Choroid plexus epithelial cell (primary cell): ENCODE results near the gene GALNS.

Experiments
- DNase-seq: peaks from one replicate; pipeline ENCODE4 v3.0.0-alpha.2; 2010; ENCODE audit warnings: low read depth
- H3K4me3 ChIP-seq: 2 replicates; pipeline ENCODE4 v1.5.1; 2011; ENCODE audit warnings: low read depth, mild to moderate bottlenecking, control low read depth, low read length, moderate library complexity
- TF ChIP-seq, protein P1 (sequence below): conservative IDR thresholded peaks from 2 replicates; pipeline ENCODE4 v1.5.1; 2011; ENCODE audit warnings: low read depth, mild to moderate bottlenecking, control low read depth, inconsistent platforms, low read length, moderate library complexity

GALNS gene

DNA sequence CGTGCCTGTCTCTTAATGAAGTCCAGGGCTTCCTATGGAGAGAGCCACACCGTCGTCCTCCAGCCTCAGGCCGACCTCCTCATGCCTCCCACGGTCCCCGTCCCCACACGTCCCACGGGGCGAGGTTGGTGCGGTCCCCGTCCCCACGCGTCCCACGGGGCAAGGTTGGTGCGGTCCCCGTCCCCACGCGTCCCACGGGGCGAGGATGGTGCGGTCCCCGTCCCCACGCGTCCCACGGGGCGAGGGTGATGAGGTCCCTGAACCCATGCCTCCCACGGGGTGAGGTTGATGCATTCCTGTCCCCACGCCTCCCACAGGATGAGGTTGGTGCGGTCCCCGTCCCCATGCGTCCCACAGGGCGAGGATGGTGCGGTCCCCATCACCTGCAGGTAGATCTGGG, 20.9 kb downstream of the GALNS start:
- no peak overlapping the region for H3K4me3 ChIP-seq
- TF ChIP-seq, protein P1, sequence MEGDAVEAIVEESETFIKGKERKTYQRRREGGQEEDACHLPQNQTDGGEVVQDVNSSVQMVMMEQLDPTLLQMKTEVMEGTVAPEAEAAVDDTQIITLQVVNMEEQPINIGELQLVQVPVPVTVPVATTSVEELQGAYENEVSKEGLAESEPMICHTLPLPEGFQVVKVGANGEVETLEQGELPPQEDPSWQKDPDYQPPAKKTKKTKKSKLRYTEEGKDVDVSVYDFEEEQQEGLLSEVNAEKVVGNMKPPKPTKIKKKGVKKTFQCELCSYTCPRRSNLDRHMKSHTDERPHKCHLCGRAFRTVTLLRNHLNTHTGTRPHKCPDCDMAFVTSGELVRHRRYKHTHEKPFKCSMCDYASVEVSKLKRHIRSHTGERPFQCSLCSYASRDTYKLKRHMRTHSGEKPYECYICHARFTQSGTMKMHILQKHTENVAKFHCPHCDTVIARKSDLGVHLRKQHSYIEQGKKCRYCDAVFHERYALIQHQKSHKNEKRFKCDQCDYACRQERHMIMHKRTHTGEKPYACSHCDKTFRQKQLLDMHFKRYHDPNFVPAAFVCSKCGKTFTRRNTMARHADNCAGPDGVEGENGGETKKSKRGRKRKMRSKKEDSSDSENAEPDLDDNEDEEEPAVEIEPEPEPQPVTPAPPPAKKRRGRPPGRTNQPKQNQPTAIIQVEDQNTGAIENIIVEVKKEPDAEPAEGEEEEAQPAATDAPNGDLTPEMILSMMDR: no peak
- DNase-seq: no peak

DNA sequence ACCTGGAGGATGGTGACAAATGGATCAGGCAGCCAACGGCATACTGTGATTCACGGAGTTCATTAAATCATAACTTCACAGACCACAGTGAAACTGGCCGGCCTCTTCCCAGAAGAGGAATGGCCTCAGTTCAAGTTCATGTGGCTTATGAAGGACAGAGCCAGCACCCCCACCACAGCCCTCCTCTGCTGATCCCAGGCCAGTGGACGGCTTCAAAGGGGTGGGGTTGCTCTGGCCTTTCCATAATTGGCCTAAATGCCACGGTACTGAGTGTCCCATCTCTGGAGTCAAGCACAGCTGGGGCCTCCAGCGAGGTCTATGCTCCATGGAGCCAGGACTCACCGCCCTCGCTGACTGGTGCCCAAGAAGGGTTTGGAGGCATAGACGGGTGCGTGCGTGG, 21.4 kb downstream of the GALNS start:
- no peak overlapping the region for H3K4me3 ChIP-seq
- TF ChIP-seq, protein P1: no peak
- no peak for DNase-seq

DNA sequence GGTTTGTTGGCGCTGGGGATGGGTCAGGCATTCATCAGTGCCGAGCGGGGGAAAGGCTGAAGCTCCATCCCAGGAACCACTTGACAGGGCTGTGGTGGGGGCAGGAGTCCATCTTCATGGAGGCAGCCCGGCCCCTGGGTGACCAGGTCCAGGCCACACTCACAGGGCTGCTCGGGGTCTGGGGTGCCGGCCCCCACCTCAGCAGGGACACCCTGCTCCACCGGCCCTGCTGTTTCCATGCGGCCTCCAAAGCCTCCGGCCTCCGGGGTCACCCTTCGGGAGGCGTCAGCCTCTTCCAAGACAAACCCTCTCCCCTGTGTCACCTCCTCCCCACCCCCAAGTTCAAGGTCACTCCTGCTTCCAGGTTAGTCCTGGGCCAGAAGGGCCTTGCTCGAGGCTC, 22.1 kb downstream of the GALNS start:
- no peak for DNase-seq
- H3K4me3 ChIP-seq: no peak overlapping the region
- TF ChIP-seq, protein P1: no peak

DNA sequence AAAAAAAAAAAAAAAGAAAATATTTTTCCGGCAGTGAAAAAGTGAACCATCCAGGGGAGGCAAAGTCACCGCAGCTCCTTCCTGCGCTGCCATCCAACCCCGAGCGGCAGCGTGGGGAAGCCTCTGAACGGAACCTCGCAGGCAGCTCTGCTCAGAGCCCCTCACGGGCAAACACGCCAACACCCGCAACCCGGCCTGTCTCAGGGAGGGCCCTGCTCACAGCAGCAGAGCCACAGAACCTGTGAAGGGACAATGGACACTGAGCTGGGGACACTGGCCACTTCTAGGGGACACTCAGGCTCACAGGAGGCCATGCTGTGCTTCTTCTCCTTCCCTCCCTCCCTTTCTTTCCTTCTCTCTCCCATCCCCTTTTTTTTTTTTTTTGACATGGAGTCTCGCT, 23.7 kb downstream of the GALNS start:
- TF ChIP-seq, protein P1: no peak
- no peak for DNase-seq
- no peak overlapping the region for H3K4me3 ChIP-seq

DNA sequence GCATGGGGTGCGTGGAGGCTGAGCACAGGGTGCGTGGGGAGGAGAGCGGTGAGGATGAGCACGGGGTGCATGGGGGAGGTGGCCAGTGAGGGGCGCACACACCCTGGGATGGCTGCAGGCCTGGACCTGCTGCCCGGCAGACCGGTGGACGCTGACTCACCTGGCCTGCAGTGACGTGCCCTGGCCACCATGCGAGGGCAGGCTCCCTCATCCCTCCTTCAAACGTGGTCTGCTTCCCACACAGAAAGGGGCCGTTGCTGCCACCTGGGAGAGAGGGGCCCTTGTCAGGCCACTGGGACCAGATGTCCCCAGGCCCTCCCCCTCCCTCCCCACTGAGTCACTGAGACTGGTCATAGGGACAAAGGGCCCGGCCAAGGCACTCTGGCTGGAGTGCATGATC, 24.9 kb downstream of the GALNS start:
- TF ChIP-seq, protein P1: no peak
- no peak overlapping the region for H3K4me3 ChIP-seq
- no peak for DNase-seq

DNA sequence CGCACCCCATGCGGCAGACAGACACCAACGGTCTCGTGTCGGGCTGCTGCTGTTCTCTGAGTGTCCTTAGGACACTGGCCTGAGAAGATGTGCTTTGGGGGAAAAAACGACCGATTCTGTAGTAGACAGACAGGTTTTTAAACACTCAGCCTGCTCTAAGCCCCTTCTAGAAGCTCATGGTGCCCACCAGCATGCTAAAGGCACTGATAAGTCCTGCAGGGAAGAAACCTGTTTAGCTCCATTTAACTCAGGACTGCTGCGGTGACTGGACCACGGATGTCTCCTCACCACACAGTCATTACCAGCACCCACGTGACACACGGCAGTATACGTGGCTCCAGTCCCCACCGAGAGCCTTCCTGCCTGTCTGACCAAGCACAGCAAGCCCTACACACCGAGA, 26.0 kb downstream of the GALNS start:
- no peak for DNase-seq
- no peak overlapping the region for H3K4me3 ChIP-seq
- TF ChIP-seq, protein P1: no peak

DNA sequence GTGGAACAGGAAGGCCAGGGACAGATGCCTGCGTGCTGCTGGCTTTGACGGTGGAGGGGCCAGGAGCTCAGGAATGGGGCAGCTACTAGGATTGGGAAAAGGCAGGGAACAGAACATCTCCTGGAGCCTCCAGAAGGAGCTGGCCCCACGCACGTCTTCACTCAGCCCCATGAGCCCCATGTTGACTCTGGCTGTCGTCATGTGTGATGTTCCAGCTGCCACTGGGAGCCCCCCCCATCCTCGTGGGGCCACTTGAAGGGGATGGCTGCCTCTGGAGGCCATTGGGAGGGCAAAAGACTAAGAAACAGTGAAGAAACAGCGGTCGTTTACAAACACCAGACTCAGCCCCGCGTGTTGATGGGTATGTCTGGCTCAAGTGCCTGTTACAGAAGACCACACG, 26.5 kb downstream of the GALNS start:
- TF ChIP-seq, protein P1: no peak
- DNase-seq: no peak
- H3K4me3 ChIP-seq: no peak overlapping the region
